ENCODE data around the gene RNF40.
A peak's percentile ranks its signal among the peaks of the same experiment; 100 is the strongest.

Gene RNF40

GRCh38 chr16:30761928-30762902 is at the start of gene RNF40, which contains the start of gene CFAP119:
Gene RNF40, plus strand, starts transcription at chr16:30762322. Its CDS starts 224 bp downstream, at chr16:30762546.
Gene CFAP119, minus strand, starts transcription at chr16:30762062. Its CDS starts 314 bp downstream, at chr16:30761748.
- peak; percentile 99 for DNase-seq (ENCODE audit: low spot score)

GRCh38 chr16:30715750-30716445 is 46.2 kb upstream of the RNF40 start:
- DNase-seq (ENCODE audit: low spot score) = peak; percentile 17

DNA sequence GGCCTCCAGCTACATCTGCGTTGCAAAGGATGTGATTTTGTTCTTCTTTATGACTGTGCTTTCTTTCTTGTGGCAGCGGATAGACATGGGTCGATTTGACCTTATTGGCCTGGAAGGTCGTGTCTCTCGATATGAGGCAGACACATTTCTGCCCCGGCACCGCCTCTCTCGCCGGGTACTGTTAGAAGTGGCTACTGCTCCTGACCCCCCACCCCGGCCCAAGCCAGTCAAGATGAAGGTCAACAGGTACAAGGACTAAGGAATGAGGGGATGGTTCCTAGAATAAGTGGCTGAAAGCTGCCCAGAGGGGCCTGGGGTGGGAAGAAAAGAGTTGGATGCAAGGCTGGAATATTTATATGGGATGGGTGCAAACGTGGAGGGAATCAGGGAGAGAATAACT is 42.0 kb upstream of the RNF40 start:
- DNase-seq (ENCODE audit: low spot score) = no peak

DNA sequence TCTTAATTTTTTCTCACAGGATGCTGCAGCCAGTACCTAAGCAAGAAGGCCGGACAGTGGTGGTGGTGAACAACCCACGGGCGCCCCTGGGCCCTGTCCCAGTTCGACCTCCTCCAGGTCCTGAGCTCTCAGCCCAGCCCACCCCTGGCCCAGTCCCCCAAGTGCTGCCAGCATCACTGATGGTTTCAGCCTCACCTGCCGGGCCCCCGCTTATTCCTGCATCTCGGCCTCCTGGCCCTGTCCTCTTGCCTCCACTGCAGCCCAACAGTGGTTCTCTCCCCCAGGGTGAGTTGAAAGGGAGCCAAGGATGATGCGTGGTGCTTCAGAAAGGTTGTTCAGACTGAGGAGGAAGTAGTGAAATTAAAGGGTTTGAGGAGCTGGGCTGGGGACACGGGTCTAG is 41.4 kb upstream of the RNF40 start:
- no peak for DNase-seq (ENCODE audit: low spot score)

- no peak for DNase-seq (ENCODE audit: low spot score)
Observed at GRCh38 chr16:30721167-30721566, 41.0 kb upstream of the RNF40 start.

GRCh38 chr16:30721606-30722005 is 40.5 kb upstream of the RNF40 start:
- no peak for DNase-seq (ENCODE audit: low spot score)

DNA sequence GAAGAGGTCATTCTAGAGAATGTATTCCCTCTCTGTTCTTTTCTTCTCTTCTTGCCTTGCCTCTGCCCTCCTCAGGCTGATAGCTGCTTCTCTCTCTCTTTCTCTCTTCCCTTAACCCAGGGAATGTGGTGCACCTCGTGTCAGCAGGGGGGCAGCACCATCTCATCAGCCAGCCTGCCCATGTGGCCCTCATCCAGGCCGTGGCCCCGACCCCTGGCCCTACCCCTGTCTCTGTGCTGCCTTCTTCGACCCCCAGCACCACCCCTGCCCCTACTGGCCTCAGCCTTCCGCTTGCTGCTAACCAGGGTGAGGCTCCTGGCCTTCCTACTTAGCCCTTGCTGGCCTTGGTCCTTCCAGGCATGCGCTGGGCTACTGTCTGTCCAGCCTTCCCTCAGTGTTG is 39.7 kb upstream of the RNF40 start:
- no peak for DNase-seq (ENCODE audit: low spot score)

DNA sequence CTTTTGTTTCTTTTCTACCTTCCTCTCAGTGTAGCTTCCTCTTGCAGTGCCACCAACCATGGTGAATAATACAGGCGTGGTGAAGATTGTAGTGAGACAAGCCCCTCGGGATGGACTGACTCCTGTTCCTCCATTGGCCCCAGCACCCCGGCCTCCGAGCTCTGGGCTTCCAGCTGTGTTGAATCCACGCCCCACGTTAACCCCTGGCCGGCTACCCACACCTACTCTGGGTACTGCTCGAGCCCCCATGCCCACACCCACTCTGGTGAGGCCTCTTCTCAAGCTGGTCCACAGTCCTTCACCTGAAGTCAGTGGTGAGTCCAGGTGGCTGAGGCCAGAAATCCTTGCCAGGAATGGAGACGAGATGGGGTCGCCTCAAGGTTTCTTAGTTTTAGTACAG is 39.2 kb upstream of the RNF40 start:
- no peak for DNase-seq (ENCODE audit: low spot score)

GRCh38 chr16:30723725-30724355 is 38.3 kb upstream of the RNF40 start:
- DNase-seq (ENCODE audit: low spot score) = no peak

GRCh38 chr16:30724641-30725417 is 37.3 kb upstream of the RNF40 start:
- DNase-seq (ENCODE audit: low spot score) = no peak

DNA sequence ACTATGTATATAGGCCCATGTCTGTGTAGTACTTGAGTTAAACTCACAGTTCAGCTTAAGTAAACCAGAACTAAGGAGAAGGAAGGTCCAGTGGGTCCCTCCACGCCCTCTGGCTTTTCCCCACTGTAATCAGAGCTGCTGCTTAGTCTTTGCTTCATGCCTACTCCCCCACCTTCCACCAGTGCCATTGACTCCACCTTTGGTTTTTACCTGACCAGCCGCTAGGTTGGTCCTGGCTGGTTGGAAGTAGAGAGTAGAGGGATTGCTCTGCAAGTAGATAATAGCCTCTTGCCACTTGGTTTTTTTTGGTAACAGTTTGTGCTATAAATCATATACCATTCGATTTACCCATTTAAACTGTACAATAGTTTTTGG is 36.7 kb upstream of the RNF40 start:
- no peak for DNase-seq (ENCODE audit: low spot score)

DNA sequence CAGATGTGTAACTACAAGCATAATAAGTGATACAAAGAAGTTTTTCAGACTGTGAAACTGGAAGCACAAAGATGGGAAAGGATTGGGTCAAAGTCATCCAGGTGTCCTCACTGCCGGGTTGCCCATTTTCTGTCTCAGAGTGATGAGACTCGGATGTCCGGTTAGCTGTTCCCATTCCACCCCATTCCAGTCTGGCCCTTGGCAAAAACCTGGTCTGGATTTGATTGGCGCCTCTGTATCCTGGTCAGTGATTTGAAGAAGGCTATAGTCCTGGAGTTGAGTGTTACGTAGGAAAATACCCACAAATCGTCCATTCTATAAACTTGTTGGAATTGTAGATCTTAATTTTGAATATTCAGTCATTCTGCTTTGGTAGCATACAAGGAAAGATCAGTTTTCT is 33.8 kb upstream of the RNF40 start:
- no peak for DNase-seq (ENCODE audit: low spot score)

GRCh38 chr16:30728899-30729672 is 33.0 kb upstream of the RNF40 start:
- DNase-seq (ENCODE audit: low spot score) = no peak

- DNase-seq (ENCODE audit: low spot score) = no peak
Observed at GRCh38 chr16:30731411-30731810, 30.7 kb upstream of the RNF40 start.

GRCh38 chr16:30736995-30737793 is 24.9 kb upstream of the RNF40 start:
- no peak for DNase-seq (ENCODE audit: low spot score)

DNA sequence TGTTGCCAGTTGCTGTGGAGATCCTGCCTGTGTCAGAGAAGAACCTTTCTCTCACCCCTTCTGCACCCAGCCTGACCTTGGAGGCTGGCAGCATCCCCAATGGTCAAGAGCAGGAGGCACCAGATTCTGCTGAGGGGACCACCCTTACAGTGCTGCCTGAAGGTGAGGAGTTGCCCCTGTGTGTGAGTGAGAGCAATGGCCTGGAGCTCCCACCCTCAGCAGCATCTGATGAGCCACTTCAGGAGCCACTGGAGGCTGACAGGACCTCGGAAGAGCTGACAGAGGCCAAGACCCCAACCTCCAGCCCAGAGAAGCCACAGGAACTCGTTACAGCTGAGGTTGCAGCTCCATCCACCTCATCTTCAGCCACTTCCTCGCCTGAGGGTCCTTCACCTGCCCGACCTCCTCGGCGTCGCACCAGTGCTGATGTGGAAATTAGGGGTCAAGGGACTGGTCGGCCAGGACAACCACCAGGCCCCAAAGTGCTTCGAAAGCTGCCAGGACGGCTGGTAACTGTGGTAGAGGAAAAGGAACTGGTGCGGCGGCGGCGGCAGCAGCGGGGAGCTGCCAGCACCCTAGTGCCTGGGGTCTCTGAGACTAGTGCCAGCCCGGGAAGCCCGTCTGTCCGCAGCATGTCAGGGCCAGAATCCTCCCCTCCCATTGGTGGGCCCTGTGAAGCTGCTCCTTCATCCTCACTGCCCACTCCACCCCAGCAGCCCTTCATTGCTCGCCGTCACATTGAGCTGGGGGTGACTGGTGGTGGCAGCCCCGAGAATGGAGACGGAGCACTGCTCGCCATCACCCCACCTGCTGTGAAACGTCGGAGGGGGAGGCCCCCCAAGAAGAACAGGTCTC is 24.1 kb upstream of the RNF40 start:
- no peak for DNase-seq (ENCODE audit: low spot score)

DNA sequence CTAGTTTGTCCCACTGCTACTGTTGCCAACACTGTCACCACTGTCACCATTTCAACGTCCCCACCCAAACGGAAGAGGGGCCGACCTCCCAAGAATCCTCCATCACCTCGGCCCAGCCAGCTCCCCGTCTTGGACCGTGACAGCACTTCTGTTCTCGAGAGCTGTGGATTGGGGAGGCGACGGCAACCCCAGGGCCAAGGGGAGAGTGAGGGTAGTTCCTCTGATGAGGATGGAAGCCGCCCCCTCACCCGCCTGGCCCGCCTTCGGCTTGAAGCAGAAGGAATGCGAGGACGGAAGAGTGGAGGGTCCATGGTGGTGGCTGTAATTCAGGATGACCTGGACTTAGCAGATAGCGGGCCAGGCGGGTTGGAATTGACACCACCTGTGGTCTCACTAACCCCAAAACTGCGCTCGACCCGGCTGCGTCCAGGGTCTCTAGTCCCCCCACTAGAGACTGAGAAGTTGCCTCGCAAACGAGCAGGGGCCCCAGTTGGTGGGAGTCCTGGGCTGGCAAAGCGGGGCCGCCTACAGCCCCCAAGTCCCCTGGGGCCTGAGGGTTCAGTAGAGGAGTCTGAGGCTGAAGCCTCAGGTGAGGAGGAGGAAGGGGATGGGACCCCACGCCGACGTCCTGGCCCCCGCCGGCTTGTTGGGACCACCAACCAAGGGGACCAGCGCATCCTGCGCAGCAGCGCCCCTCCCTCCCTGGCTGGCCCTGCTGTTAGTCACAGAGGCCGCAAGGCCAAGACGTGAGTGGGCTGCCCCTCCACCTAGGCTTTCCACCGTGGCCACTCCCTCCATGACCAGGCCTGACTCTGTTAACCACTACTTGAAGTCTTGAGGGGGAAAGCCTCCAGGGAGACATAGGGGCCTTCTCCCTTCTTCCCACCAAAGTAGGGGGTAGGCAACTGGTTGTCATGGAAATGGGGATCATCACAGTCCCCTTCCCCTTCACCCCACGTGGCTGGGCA is 22.9 kb upstream of the RNF40 start:
- DNase-seq (ENCODE audit: low spot score) = no peak
